Thyroid gland (tissue), 4 donors: ENCODE measurements around the gene EML4.

Experiments used
- POLR2A ChIP-seq, 2 donors: fragments of 450-650 bp; IDR thresholded peaks; one replicate each; pipeline ENCODE4 v1.6.1; 2017; ENCODE audit warnings: antibody characterized with exemption in 2 of 2, mild to moderate bottlenecking in 2 of 2, moderate library complexity in 1 of 2
- TF ChIP-seq, protein P1 (sequence below), 6 experiments: fragments of 200-600 bp in 3 of 6; fragments of 450-650 bp in 3 of 6; sonication (generic) in 3 of 6; IDR thresholded peaks; one replicate each; pipeline ENCODE4 v1.5.1; 2016 to 2019; ENCODE audit warnings: antibody characterized with exemption in 6 of 6, mild to moderate bottlenecking in 2 of 6, inconsistent platforms in 1 of 6, moderate library complexity in 1 of 6

- no peak for TF ChIP-seq POLR2A (IDR thresholded peaks at IDR 0.05)
- TF ChIP-seq, protein P1, sequence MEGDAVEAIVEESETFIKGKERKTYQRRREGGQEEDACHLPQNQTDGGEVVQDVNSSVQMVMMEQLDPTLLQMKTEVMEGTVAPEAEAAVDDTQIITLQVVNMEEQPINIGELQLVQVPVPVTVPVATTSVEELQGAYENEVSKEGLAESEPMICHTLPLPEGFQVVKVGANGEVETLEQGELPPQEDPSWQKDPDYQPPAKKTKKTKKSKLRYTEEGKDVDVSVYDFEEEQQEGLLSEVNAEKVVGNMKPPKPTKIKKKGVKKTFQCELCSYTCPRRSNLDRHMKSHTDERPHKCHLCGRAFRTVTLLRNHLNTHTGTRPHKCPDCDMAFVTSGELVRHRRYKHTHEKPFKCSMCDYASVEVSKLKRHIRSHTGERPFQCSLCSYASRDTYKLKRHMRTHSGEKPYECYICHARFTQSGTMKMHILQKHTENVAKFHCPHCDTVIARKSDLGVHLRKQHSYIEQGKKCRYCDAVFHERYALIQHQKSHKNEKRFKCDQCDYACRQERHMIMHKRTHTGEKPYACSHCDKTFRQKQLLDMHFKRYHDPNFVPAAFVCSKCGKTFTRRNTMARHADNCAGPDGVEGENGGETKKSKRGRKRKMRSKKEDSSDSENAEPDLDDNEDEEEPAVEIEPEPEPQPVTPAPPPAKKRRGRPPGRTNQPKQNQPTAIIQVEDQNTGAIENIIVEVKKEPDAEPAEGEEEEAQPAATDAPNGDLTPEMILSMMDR (IDR thresholded peaks at IDR 0.05) = no peak
These were observed 195.5 kb downstream of the EML4 start for GRCh38 chr2:42364658-42365057.
